ENCODE data around the gene SIK3. TPM values are rescaled to one million over a fixed set of nuclear protein-coding genes. Genes with fewer than 3 reads are reported as not detected.

The SIK3 gene
- total and polyA plus RNA-seq, 8 donors: 11.1 to 27.3 (median 24.0) TPM

DNA sequence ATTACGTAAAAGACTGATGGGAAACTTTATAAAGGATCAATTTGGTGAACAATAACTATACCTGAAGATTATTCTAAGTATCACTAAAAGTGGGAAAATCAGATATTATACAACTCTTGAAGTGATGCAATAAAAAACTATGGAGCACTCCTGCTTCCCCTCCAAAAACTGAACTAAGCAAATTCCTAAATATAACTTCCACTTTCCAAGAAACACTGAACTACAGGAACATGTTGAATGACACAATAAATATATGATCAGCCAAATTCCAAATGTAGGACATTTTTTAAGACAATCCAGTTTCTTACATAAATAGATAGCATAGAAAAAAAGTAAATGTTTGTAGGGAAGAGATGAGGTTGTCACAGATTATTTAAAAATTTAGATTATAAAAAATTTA lies 158.7 kb downstream of the SIK3 start:
- H3K4me1 ChIP-seq: no peaks in the 10 kb centered on the region
- H3K27me3 ChIP-seq: no peaks in the 10 kb centered on the region
- no peak overlapping the region for H3K27ac ChIP-seq
- 96 to 98% methylated on average over 1 of the region's 1 CpG for WGBS, 2 donors
- no peak for FAIRE-seq
- ATAC-seq: no peak
- H3K4me3 ChIP-seq: no peak overlapping the region
- intact Hi-C loops (cut with DNase I): no loop called here
- TF ChIP-seq, protein P1, sequence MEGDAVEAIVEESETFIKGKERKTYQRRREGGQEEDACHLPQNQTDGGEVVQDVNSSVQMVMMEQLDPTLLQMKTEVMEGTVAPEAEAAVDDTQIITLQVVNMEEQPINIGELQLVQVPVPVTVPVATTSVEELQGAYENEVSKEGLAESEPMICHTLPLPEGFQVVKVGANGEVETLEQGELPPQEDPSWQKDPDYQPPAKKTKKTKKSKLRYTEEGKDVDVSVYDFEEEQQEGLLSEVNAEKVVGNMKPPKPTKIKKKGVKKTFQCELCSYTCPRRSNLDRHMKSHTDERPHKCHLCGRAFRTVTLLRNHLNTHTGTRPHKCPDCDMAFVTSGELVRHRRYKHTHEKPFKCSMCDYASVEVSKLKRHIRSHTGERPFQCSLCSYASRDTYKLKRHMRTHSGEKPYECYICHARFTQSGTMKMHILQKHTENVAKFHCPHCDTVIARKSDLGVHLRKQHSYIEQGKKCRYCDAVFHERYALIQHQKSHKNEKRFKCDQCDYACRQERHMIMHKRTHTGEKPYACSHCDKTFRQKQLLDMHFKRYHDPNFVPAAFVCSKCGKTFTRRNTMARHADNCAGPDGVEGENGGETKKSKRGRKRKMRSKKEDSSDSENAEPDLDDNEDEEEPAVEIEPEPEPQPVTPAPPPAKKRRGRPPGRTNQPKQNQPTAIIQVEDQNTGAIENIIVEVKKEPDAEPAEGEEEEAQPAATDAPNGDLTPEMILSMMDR (IDR thresholded peaks at IDR 0.05): no peak
- H3K36me3 ChIP-seq: no peaks in the 10 kb centered on the region
- no peaks in the 10 kb centered on the region for H3K9me3 ChIP-seq
- DNase-seq: no peak

- TF ChIP-seq, protein P1 (IDR thresholded peaks at IDR 0.05): no peak
- no peak for DNase-seq
- WGBS, 2 donors: no CpG with 5 or more reads among the region's 2 CpGs
Measured at GRCh38 chr11:116938471-116939070, 159.7 kb downstream of the SIK3 start.

GRCh38 chr11:116936754-116937446 lies 161.3 kb downstream of the SIK3 start:
- Histone ChIP-seq H3K36me3 (no peaks in the 10 kb centered on the region), H3K9me3 (no peaks in the 10 kb centered on the region), H3K4me1 (no peaks in the 10 kb centered on the region), H3K27me3 (no peaks in the 10 kb centered on the region), H3K27ac (no peak overlapping the region), H3K4me3 (no peak overlapping the region)
- intact Hi-C loops (cut with DNase I): no loop called here
- TF ChIP-seq, protein P1 (IDR thresholded peaks at IDR 0.05): no peak
- ATAC-seq (no peak), DNase-seq (no peak), FAIRE-seq (no peak)
- 95 to 97% methylated on average over 3 of the region's 3 CpGs for WGBS, 2 donors

More at GRCh38 chr11:116938471-116939070, 159.7 kb downstream of the SIK3 start:
- H3K9me3 ChIP-seq: no peaks in the 10 kb centered on the region
- no peaks in the 10 kb centered on the region for H3K27me3 ChIP-seq
- FAIRE-seq (no peak), ATAC-seq (no peak)
- H3K4me1 ChIP-seq: no peaks in the 10 kb centered on the region
- intact Hi-C loops (cut with DNase I): no loop called here
- H3K4me3 ChIP-seq: no peak overlapping the region
- H3K27ac ChIP-seq: no peak overlapping the region
- H3K36me3 ChIP-seq: no peaks in the 10 kb centered on the region

DNA sequence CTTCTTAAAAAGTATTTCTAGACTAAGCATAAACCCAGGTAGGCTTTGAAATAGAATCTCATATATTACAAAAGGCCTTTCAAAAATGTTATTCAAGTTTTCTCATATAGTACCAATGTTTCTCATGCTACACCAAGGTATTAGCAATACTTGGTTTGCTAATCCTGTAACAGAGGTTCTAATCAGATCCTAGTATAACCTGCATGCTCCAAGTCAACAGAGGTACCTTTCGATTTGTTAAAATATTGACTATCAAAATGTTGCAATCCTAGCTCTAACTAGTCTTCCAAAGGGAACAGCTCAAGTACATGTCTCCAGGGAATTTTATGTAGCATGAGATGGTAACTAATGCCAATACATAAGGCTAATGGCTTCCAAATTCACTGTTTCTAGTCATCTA lies 162.7 kb downstream of the SIK3 start:
- intact Hi-C loops (cut with DNase I): no loop called here
- Histone ChIP-seq H3K27ac (no peak overlapping the region), H3K36me3 (no peaks in the 10 kb centered on the region), H3K4me1 (no peaks in the 10 kb centered on the region), H3K4me3 (no peak overlapping the region), H3K27me3 (no peaks in the 10 kb centered on the region), H3K9me3 (no peaks in the 10 kb centered on the region)
- FAIRE-seq (no peak), ATAC-seq (no peak), DNase-seq (no peak)
- WGBS, 2 donors: 91 to 98% methylated on average over 1 of the region's 1 CpG
- TF ChIP-seq, protein P1 (IDR thresholded peaks at IDR 0.05): no peak

DNA sequence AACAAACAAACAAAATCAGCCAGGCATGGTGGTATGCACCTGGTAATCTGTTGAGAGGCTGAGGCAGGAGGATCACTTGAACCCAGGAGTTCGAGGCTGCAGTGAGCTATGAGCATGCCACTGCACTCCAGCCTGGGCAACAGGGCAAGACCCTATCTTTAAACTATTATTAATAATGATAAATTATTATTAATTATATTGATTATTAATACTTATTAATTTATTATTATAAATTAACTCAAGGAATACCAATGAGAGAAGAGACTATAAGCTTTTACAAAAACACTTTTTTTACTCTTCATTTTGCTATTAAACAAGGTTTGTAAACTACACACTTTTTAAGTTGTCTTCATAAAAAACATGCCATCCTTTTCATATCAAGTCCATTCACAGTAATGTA lies 163.1 kb downstream of the SIK3 start:
- no peak for FAIRE-seq
- 96 to 98% methylated on average over 1 of the region's 1 CpG for WGBS, 2 donors
- H3K9me3 ChIP-seq: no peaks in the 10 kb centered on the region

More for the DNA sequence above, 163.1 kb downstream of the SIK3 start:
- intact Hi-C loops (cut with DNase I): no loop called here
- no peak for ATAC-seq
- Histone ChIP-seq H3K4me3 (no peak overlapping the region), H3K27me3 (no peaks in the 10 kb centered on the region), H3K27ac (no peak overlapping the region), H3K4me1 (peaks cover 0 to 2% (median 0%) of the 10 kb centered on the region in 3 donors), H3K36me3 (no peaks in the 10 kb centered on the region)
- TF ChIP-seq, protein P1 (IDR thresholded peaks at IDR 0.05): no peak
- no peak for DNase-seq
